WERI-Rb-1 (cell line): ENCODE data around the gene SEC16B.

Experiments used
- DNase-seq: peaks from one replicate; pipeline ENCODE4 v3.0.0-alpha.2; 2020
- H3K27ac ChIP-seq: fragments of 250-450 bp; sonication (Bioruptor Pico); 2 replicates; pipeline ENCODE4 v1.5.1; 2020; ENCODE audit warnings: mild to moderate bottlenecking, moderate library complexity
- H3K27me3 ChIP-seq: fragments of 250-450 bp; sonication (Bioruptor Pico); 2 replicates; pipeline ENCODE4 v1.5.1; 2021; ENCODE audit warnings: mild to moderate bottlenecking, low read depth, moderate library complexity; ENCODE audit not compliant: insufficient read depth, severe bottlenecking
- H3K36me3 ChIP-seq: fragments of 250-450 bp; sonication (Bioruptor Pico); 2 replicates; pipeline ENCODE4 v1.5.1; 2020; ENCODE audit warnings: mild to moderate bottlenecking, moderate library complexity
- H3K4me3 ChIP-seq: 2 replicates; pipeline ENCODE4 v1.5.1; 2011; ENCODE audit warnings: low read depth, mild to moderate bottlenecking, control low read depth, low read length
- H3K9me3 ChIP-seq: fragments of 250-450 bp; sonication (Bioruptor Pico); 2 replicates; pipeline ENCODE4 v1.5.1; 2021; ENCODE audit warnings: mild to moderate bottlenecking, moderate library complexity; ENCODE audit not compliant: severe bottlenecking
- CTCF ChIP-seq: IDR thresholded peaks from 2 replicates; pipeline ENCODE4 v1.5.1; 2011; ENCODE audit warnings: low read depth, mild to moderate bottlenecking, control low read depth, inconsistent platforms, low read length

SEC16B gene

GRCh38 chr1:177897281-177897997, 72.4 kb downstream of the SEC16B start:
- Histone ChIP-seq H3K36me3 (no peaks in the 10 kb centered on the region), H3K9me3 (no peaks in the 10 kb centered on the region), H3K27ac (no peak overlapping the region), H3K27me3 (no peaks in the 10 kb centered on the region), H3K4me3 (no peak overlapping the region)
- no peak for TF ChIP-seq CTCF
- no peak for DNase-seq
